Uterus (tissue), 2 donors: ENCODE measurements around the gene CRYBG1.

ENCODE experiments used
- POLR2A ChIP-seq, 2 donors: fragments of 450-650 bp; IDR thresholded peaks; one replicate each; pipeline ENCODE4 v1.6.1; 2016; ENCODE audit warnings: antibody characterized with exemption in 2 of 2, mild to moderate bottlenecking in 1 of 2, moderate library complexity in 1 of 2
- TF ChIP-seq, protein P1 (sequence below), 4 experiments: fragments of 200-600 bp in 2 of 4; fragments of 450-650 bp in 2 of 4; sonication (generic) in 2 of 4; IDR thresholded peaks; one replicate each; pipeline ENCODE4 v1.5.1; 2016 to 2019; ENCODE audit warnings: antibody characterized with exemption in 4 of 4, mild to moderate bottlenecking in 2 of 4, moderate library complexity in 1 of 4

DNA sequence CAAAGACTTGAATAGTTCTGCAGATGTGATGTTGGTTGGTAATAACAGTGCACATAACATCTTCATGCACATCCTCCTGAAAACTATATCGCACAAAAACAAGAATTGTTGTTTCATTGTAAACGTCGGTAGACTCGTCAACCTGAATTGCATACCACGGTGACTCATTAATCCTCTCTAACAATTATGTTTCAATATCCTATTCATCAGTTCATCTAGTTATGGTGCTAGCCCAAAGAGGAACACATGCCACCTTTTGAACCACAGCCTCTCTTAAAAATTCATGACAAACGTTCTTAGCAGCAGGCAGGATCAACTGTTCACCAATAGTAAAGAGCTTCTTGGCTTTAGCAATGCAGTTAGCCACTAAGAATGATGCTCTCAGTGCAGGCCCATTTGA is 25.0 kb downstream of the CRYBG1 start:
- TF ChIP-seq POLR2A (IDR thresholded peaks at IDR 0.05): no peak
- TF ChIP-seq, protein P1, sequence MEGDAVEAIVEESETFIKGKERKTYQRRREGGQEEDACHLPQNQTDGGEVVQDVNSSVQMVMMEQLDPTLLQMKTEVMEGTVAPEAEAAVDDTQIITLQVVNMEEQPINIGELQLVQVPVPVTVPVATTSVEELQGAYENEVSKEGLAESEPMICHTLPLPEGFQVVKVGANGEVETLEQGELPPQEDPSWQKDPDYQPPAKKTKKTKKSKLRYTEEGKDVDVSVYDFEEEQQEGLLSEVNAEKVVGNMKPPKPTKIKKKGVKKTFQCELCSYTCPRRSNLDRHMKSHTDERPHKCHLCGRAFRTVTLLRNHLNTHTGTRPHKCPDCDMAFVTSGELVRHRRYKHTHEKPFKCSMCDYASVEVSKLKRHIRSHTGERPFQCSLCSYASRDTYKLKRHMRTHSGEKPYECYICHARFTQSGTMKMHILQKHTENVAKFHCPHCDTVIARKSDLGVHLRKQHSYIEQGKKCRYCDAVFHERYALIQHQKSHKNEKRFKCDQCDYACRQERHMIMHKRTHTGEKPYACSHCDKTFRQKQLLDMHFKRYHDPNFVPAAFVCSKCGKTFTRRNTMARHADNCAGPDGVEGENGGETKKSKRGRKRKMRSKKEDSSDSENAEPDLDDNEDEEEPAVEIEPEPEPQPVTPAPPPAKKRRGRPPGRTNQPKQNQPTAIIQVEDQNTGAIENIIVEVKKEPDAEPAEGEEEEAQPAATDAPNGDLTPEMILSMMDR (IDR thresholded peaks at IDR 0.05): no peak
